HG03060 (cell line): ENCODE results near the gene EPS8L2.
"Not testable (repeated sequence)": the region's sequence is repeated elsewhere in the genome, so short reads cannot be mapped to it uniquely, and the experiment has no call there.

Experiments
- ATAC-seq: cut with Tn5 transposase; IDR thresholded peaks from one replicate; pipeline ENCODE4 v1.9.1; 2021; ENCODE audit warnings: low read depth, moderate number of reproducible peaks; ENCODE audit not compliant: unreplicated experiment

Gene EPS8L2

GRCh38 chr11:723120-723883 is 17.3 kb downstream of the EPS8L2 start:
- ATAC-seq = no peak

- no peak for ATAC-seq
These were observed 18.2 kb downstream of the EPS8L2 start for GRCh38 chr11:724049-724777.

GRCh38 chr11:724778-725386 is 18.9 kb downstream of the EPS8L2 start:
- ATAC-seq = no peak

- ATAC-seq = no peak
These were observed 19.7 kb downstream of the EPS8L2 start for GRCh38 chr11:725624-726202.

GRCh38 chr11:726278-727220 is 20.5 kb downstream of the EPS8L2 start:
- no peak for ATAC-seq

- no peak for ATAC-seq
These were observed 21.3 kb downstream of the EPS8L2 start for GRCh38 chr11:727281-727701.

GRCh38 chr11:727859-728748 is 22.1 kb downstream of the EPS8L2 start:
- no peak for ATAC-seq

- ATAC-seq = no peak
These were observed 23.0 kb downstream of the EPS8L2 start for GRCh38 chr11:728901-729491.

- ATAC-seq = no peak
These were observed 23.6 kb downstream of the EPS8L2 start for GRCh38 chr11:729492-730074.

- no peak for ATAC-seq
These were observed 27.0 kb downstream of the EPS8L2 start for GRCh38 chr11:733072-733471.

GRCh38 chr11:734541-734940 is 28.5 kb downstream of the EPS8L2 start:
- not testable (repeated sequence) for ATAC-seq

GRCh38 chr11:737366-737765 is 31.3 kb downstream of the EPS8L2 start:
- ATAC-seq = no peak

- ATAC-seq = not testable (repeated sequence)
These were observed 31.9 kb downstream of the EPS8L2 start for GRCh38 chr11:737899-738298.

GRCh38 chr11:742156-742546 is 36.1 kb downstream of the EPS8L2 start:
- ATAC-seq = no peak

- ATAC-seq = no peak
These were observed 36.7 kb downstream of the EPS8L2 start for GRCh38 chr11:742571-743201.

- no peak for ATAC-seq
These were observed 39.4 kb downstream of the EPS8L2 start for GRCh38 chr11:745428-745827.

- ATAC-seq = no peak
These were observed 40.5 kb downstream of the EPS8L2 start for GRCh38 chr11:746289-747157.
